NCI-H748 treated with DMSO at 0.1 percent for 48 hours (cell line): Measurements from ENCODE around the gene TTLL4.
"Not testable (repeated sequence)": the region's sequence is repeated elsewhere in the genome, so short reads cannot be mapped to it uniquely, and the experiment has no call there.

Experiments
- DNase-seq: peaks from one replicate; lab custom pipeline; 2025; lab: John Stamatoyannopoulos, UW

TTLL4 gene

GRCh38 chr2:218744615-218745014 lies 34.0 kb downstream of the TTLL4 start:
- DNase-seq, result no peak

- DNase-seq, result no peak
These were observed 34.5 kb downstream of the TTLL4 start for GRCh38 chr2:218745160-218745558.

- no peak for DNase-seq
These were observed 35.2 kb downstream of the TTLL4 start for GRCh38 chr2:218745559-218746469.

- DNase-seq, result no peak
These were observed 35.8 kb downstream of the TTLL4 start for GRCh38 chr2:218746470-218746795.

GRCh38 chr2:218746960-218747359 lies 36.3 kb downstream of the TTLL4 start:
- DNase-seq, result no peak

GRCh38 chr2:218748741-218749441 lies 38.3 kb downstream of the TTLL4 start:
- no peak for DNase-seq

- no peak for DNase-seq
These were observed 43.6 kb downstream of the TTLL4 start for GRCh38 chr2:218754201-218754600.

GRCh38 chr2:218754781-218755180 lies 44.1 kb downstream of the TTLL4 start:
- no peak for DNase-seq

- no peak for DNase-seq
These were observed 44.5 kb downstream of the TTLL4 start for GRCh38 chr2:218755198-218755566.

- DNase-seq, result no peak
These were observed 45.2 kb downstream of the TTLL4 start for GRCh38 chr2:218755567-218756404.

- no peak for DNase-seq
These were observed 46.2 kb downstream of the TTLL4 start for GRCh38 chr2:218756599-218757377.

- no peak for DNase-seq
These were observed 51.2 kb downstream of the TTLL4 start for GRCh38 chr2:218761795-218762194.

GRCh38 chr2:218772759-218773158 lies 62.1 kb downstream of the TTLL4 start:
- DNase-seq, result not testable (repeated sequence)

GRCh38 chr2:218773881-218774280 lies 63.2 kb downstream of the TTLL4 start:
- DNase-seq, result no peak

- no peak for DNase-seq
These were observed 65.9 kb downstream of the TTLL4 start for GRCh38 chr2:218776488-218776887.

GRCh38 chr2:218777276-218777990 lies 66.8 kb downstream of the TTLL4 start:
- no peak for DNase-seq

GRCh38 chr2:218780046-218780445 lies 69.4 kb downstream of the TTLL4 start:
- DNase-seq, result no peak

- DNase-seq, result peak; percentile 20
These were observed 70.4 kb downstream of the TTLL4 start for GRCh38 chr2:218780851-218781690.

GRCh38 chr2:218781691-218782527 lies 71.3 kb downstream of the TTLL4 start, which contains the start of gene CYP27A1:
Gene CYP27A1 (plus strand): TSS chr2:218782147. CDS start chr2:218782183, 36 bp downstream.
- DNase-seq, result no peak
